ENCODE data around the gene EMP1. TPM values are rescaled to one million over a fixed set of nuclear protein-coding genes. Genes with fewer than 3 reads are reported as not detected.

The EMP1 gene
- total RNA-seq, 1 donor, result 75.6 TPM

- DNase-seq (ENCODE audit: low read depth), result no peak
- H3K4me3 ChIP-seq (ENCODE audit: low read depth, low read length), result no peak overlapping the region
- no peak for TF ChIP-seq CTCF (IDR thresholded peaks at IDR 0.05; ENCODE audit: insufficient read depth, low read depth, low read length)
These were observed 43.3 kb upstream of the EMP1 start for GRCh38 chr12:13153180-13153579.

- H3K4me3 ChIP-seq (ENCODE audit: low read depth, low read length), result no peak overlapping the region
- no peak for TF ChIP-seq CTCF (IDR thresholded peaks at IDR 0.05; ENCODE audit: insufficient read depth, low read depth, low read length)
- DNase-seq (ENCODE audit: low read depth), result peak; percentile 12
These were observed 42.4 kb upstream of the EMP1 start for GRCh38 chr12:13154027-13154538.

GRCh38 chr12:13154831-13155230 lies 41.7 kb upstream of the EMP1 start:
- H3K4me3 ChIP-seq (ENCODE audit: low read depth, low read length), result no peak overlapping the region
- no peak for DNase-seq (ENCODE audit: low read depth)
- no peak for TF ChIP-seq CTCF (IDR thresholded peaks at IDR 0.05; ENCODE audit: insufficient read depth, low read depth, low read length)

GRCh38 chr12:13156277-13156676 lies 40.2 kb upstream of the EMP1 start:
- TF ChIP-seq CTCF (IDR thresholded peaks at IDR 0.05; ENCODE audit: insufficient read depth, low read depth, low read length), result no peak
- no peak overlapping the region for H3K4me3 ChIP-seq (ENCODE audit: low read depth, low read length)
- DNase-seq (ENCODE audit: low read depth), result peak; percentile 57

GRCh38 chr12:13161172-13161571 lies 35.4 kb upstream of the EMP1 start:
- no peak overlapping the region for H3K4me3 ChIP-seq (ENCODE audit: low read depth, low read length)
- peak; percentile 46 for TF ChIP-seq CTCF (IDR thresholded peaks at IDR 0.05; ENCODE audit: insufficient read depth, low read depth, low read length)
- DNase-seq (ENCODE audit: low read depth), result no peak

- no peak for DNase-seq (ENCODE audit: low read depth)
- TF ChIP-seq CTCF (IDR thresholded peaks at IDR 0.05; ENCODE audit: insufficient read depth, low read depth, low read length), result no peak
- H3K4me3 ChIP-seq (ENCODE audit: low read depth, low read length), result no peak overlapping the region
These were observed 33.6 kb upstream of the EMP1 start for GRCh38 chr12:13162904-13163303.

Data from fibroblast of villous mesenchyme (primary cell).